ENCODE measurements around the gene LYZL6. TPM values are rescaled to one million over a fixed set of nuclear protein-coding genes. Genes with fewer than 3 reads are reported as not detected.

Gene LYZL6
- total RNA-seq, 2 donors from 2014 or later: not detected

- no peaks in the 10 kb centered on the region for H3K9me3 Mint-ChIP-seq
- no peak overlapping the region for H3K4me3 ChIP-seq (ENCODE audit: low read length)
- no peak overlapping the region for H3K9ac ChIP-seq (ENCODE audit: extremely low read depth, low read length, poor library complexity, severe bottlenecking)
- no peak overlapping the region for H3K27ac Mint-ChIP-seq
- 91 to 93% methylated on average over 5 to 7 of the region's 7 CpGs for WGBS, 2 experiments (ENCODE audit: insufficient coverage in 1 of 2, insufficient read length in 1 of 2)
- H3K36me3 Mint-ChIP-seq (ENCODE audit: low read depth): no peaks in the 10 kb centered on the region
- no peaks in the 10 kb centered on the region for H3K27me3 ChIP-seq (ENCODE audit: control insufficient read depth, insufficient read depth, low read length, poor library complexity, severe bottlenecking)
- TF ChIP-seq CTCF (conservative IDR thresholded peaks at IDR 0.05): no peak
- no peaks in the 10 kb centered on the region for H3K27me3 Mint-ChIP-seq (ENCODE audit: insufficient read depth)
- no peaks in the 10 kb centered on the region for H3K36me3 ChIP-seq (ENCODE audit: control insufficient read depth, insufficient read depth, low read length)
- H3K4me1 ChIP-seq (ENCODE audit: control insufficient read depth, insufficient read depth, low read length): no peaks in the 10 kb centered on the region
- H3K4me3 Mint-ChIP-seq: no peak overlapping the region
- no peak for DNase-seq
- H3K9me3 ChIP-seq (ENCODE audit: control insufficient read depth, low read length): no peaks in the 10 kb centered on the region
- H3K27ac ChIP-seq (ENCODE audit: low read depth, low read length): no peak overlapping the region
- H3K4me1 Mint-ChIP-seq: peaks cover 17% of the 10 kb centered on the region
Measured at GRCh38 chr17:35977509-35977908, 34.0 kb upstream of the LYZL6 start.

DNA sequence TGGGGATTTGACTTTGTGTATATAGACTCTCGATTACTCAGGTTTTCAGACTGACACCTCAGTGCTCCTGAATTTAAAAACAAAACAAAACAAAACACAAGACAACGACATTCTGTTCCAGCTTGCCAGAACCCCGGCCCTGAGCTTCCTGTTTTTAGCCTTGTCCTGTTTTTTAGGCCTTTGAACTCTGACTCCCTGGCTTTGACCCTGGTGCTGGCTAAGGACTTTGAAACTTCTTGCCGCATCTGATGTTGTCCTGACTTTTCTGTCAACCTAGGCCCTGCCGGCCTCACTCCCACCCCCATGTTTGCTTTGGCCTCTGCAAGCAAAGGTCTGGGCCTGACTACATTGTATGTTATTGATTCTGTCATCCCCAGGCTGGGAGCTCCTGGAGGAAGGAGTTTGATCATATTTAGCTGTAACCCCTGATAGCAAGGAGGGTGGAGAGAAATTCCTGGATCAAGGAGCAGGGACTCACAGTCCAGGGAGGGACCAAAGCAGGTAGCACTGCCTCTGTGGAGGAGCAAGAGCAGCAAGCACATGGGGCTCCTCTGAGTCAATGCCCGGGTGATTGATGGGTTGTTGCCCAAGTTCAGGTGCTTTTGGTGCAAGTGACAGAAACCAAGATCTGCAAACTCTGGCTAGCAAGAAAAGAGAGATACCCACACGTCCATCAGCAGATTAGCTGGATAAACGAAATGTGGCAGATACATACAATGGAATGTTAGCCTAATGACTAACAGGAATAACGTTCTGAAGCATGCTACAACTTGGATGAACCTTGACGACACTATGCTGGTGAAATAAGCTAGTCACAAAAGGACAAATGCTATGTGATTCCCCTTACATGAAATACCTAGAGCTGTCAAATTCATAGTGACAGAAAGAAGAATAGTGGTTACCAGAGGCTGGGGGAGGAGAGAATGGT, 30.1 kb upstream of the LYZL6 start:
- 85 to 90% methylated on average over 9 of the region's 10 CpGs for WGBS, 2 experiments (ENCODE audit: insufficient coverage in 1 of 2, insufficient read length in 1 of 2)
- no peaks in the 10 kb centered on the region for H3K9me3 ChIP-seq (ENCODE audit: control insufficient read depth, low read length)
- DNase-seq: no peak
- Mint-ChIP-seq H3K9me3 (no peaks in the 10 kb centered on the region), H3K4me3 (no peak overlapping the region), H3K4me1 (peaks cover 24% of the 10 kb centered on the region), H3K27me3 (ENCODE audit: insufficient read depth) (no peaks in the 10 kb centered on the region), H3K36me3 (ENCODE audit: low read depth) (no peaks in the 10 kb centered on the region), H3K27ac (peak overlapping the region; percentile 14)
- no peak for TF ChIP-seq CTCF (conservative IDR thresholded peaks at IDR 0.05)
- H3K27me3 ChIP-seq (ENCODE audit: control insufficient read depth, insufficient read depth, low read length, poor library complexity, severe bottlenecking): no peaks in the 10 kb centered on the region
- no peaks in the 10 kb centered on the region for H3K36me3 ChIP-seq (ENCODE audit: control insufficient read depth, insufficient read depth, low read length)
- H3K4me3 ChIP-seq (ENCODE audit: low read length): no peak overlapping the region
- H3K4me1 ChIP-seq (ENCODE audit: control insufficient read depth, insufficient read depth, low read length): peaks cover 4% of the 10 kb centered on the region
- H3K27ac ChIP-seq (ENCODE audit: low read depth, low read length): no peak overlapping the region
- H3K9ac ChIP-seq (ENCODE audit: extremely low read depth, low read length, poor library complexity, severe bottlenecking): no peak overlapping the region

- Histone ChIP-seq H3K27ac (ENCODE audit: low read depth, low read length) (no peak overlapping the region), H3K4me3 (ENCODE audit: low read length) (no peak overlapping the region), H3K9me3 (ENCODE audit: control insufficient read depth, low read length) (no peaks in the 10 kb centered on the region), H3K27me3 (ENCODE audit: control insufficient read depth, insufficient read depth, low read length, poor library complexity, severe bottlenecking) (no peaks in the 10 kb centered on the region), H3K9ac (ENCODE audit: extremely low read depth, low read length, poor library complexity, severe bottlenecking) (no peak overlapping the region), H3K36me3 (ENCODE audit: control insufficient read depth, insufficient read depth, low read length) (no peaks in the 10 kb centered on the region), H3K4me1 (ENCODE audit: control insufficient read depth, insufficient read depth, low read length) (peaks cover 4% of the 10 kb centered on the region)
- 92 to 96% methylated on average over 2 to 4 of the region's 4 CpGs for WGBS, 2 experiments (ENCODE audit: insufficient coverage in 1 of 2, insufficient read length in 1 of 2)
- H3K4me3 Mint-ChIP-seq: no peak overlapping the region
- DNase-seq: no peak
- H3K36me3 Mint-ChIP-seq (ENCODE audit: low read depth): no peaks in the 10 kb centered on the region
- H3K27me3 Mint-ChIP-seq (ENCODE audit: insufficient read depth): no peaks in the 10 kb centered on the region
- no peaks in the 10 kb centered on the region for H3K9me3 Mint-ChIP-seq
- H3K27ac Mint-ChIP-seq: peak overlapping the region; percentile 14
- H3K4me1 Mint-ChIP-seq: peaks cover 24% of the 10 kb centered on the region
- TF ChIP-seq CTCF (conservative IDR thresholded peaks at IDR 0.05): no peak
Measured at GRCh38 chr17:35972945-35973332, 29.4 kb upstream of the LYZL6 start.

All from endodermal cell (in vitro differentiated cells).